ENCODE results near the gene CLK3.

DNA sequence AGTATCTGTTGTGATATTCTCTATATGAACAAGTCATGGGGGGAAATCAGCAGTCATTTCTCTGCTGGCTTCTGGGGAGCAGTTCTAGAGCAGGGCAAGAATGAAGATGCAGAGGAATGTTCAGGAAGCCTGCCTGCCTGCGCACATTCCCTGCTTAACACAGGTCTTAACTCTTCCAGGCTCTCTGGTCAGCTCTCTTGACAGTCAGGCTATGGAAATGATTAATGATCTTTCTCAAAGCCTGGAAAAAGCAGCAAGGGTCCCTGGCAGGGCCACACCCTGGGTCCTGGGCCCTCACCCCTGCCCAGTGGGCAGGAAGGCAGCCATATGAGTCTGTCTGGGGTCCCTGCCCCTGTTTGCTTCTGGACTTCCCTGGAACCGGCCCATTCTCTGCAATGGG lies 31.4 kb upstream of the CLK3 start:
- TF ChIP-seq, protein P1, sequence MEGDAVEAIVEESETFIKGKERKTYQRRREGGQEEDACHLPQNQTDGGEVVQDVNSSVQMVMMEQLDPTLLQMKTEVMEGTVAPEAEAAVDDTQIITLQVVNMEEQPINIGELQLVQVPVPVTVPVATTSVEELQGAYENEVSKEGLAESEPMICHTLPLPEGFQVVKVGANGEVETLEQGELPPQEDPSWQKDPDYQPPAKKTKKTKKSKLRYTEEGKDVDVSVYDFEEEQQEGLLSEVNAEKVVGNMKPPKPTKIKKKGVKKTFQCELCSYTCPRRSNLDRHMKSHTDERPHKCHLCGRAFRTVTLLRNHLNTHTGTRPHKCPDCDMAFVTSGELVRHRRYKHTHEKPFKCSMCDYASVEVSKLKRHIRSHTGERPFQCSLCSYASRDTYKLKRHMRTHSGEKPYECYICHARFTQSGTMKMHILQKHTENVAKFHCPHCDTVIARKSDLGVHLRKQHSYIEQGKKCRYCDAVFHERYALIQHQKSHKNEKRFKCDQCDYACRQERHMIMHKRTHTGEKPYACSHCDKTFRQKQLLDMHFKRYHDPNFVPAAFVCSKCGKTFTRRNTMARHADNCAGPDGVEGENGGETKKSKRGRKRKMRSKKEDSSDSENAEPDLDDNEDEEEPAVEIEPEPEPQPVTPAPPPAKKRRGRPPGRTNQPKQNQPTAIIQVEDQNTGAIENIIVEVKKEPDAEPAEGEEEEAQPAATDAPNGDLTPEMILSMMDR (IDR thresholded peaks at IDR 0.05), result no peak
- no peak for TF ChIP-seq EP300 (IDR thresholded peaks at IDR 0.05)
- TF ChIP-seq RCOR1 (IDR thresholded peaks at IDR 0.05; ENCODE audit: low read depth, low read length), result no peak
- no peak for TF ChIP-seq MAZ (IDR thresholded peaks at IDR 0.05; ENCODE audit: borderline replicate concordance, low read depth, low read length)
- TF ChIP-seq MYC (IDR thresholded peaks at IDR 0.05; ENCODE audit: borderline replicate concordance, low read length), result no peak
- TF ChIP-seq POLR2A (IDR thresholded peaks at IDR 0.05; ENCODE audit: low read length), result no peak
- TF ChIP-seq EHMT2 (IDR thresholded peaks at IDR 0.05; ENCODE audit: low read depth), result no peak
- TF ChIP-seq BHLHE40 (IDR thresholded peaks at IDR 0.05; ENCODE audit: low read depth, low read length), result no peak
- TF ChIP-seq NFE2L2 (conservative IDR thresholded peaks at IDR 0.05; ENCODE audit: low read length), result no peak
- no peak for TF ChIP-seq ZSCAN20 (CRISPR knock-in tag; IDR thresholded peaks at IDR 0.05)
- TF ChIP-seq CHD4 (IDR thresholded peaks at IDR 0.05; ENCODE audit: borderline replicate concordance), result no peak
